NCI-H82 treated with DMSO at 0.1 percent for 48 hours (cell line): Measurements from ENCODE around the gene MYCN.
"Not testable (repeated sequence)": the region's sequence is repeated elsewhere in the genome, so short reads cannot be mapped to it uniquely, and the experiment has no call there.

Experiments
- DNase-seq: peaks from one replicate; lab custom pipeline; 2025; ENCODE audit not compliant: unreplicated experiment; lab: John Stamatoyannopoulos, UW

The MYCN gene

DNA sequence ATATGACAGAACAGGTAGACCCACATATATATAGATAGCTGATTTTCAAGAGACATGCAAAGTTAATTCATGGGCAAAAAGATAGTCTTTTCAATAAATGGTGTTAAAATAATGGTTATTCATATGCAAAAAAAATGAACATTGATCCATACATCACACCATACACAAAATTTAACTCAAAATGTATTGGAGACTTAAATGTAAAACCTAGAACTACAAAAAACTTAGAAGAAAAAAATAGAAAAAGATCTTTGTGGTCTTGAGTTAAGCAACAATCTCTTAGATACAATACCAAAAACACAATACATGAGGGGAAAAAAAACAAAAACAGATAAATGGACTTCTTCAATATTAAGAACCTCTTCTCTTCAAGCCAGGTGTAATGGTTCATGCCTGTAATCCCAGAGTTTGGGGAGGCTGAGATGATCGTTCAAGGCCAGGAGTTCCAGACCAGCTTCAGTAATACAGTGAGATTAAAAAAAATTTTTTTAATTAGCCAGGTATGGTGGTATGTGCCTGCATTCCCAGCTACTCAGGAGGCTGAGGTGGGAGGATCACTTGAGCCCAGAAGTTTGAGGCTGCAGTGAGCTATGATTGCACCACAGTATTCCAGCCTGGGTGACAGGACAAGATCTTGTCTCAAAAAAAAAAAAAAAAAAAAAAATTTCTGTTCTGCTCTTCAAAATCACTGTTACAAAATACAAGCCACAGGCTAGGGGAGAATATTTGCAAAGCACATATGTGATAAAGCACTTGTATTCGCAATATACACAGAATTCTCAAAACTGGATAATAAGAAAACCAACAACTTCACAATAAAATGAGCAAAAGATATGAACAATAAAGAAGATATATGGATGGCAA lies 32.7 kb upstream of the MYCN start:
- no peak for DNase-seq

DNA sequence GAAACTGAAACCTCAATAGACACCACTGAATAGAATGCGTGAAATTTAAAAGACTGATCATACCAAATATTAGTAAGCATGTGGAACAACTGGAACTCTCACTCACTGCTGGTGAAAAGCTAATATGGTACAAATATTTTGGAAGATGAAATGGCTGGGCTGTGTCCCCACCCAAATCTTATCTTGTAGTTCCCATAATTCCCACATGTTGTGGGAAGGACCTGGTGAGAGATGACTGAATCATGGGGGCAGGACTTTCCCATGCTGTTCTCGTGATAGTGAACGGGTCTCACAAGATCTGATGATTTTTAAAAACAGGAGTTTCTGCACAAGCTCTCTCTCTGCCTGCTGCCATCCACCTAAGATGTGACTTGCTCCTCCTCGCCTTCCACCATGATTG lies 32.0 kb upstream of the MYCN start:
- no peak for DNase-seq

DNA sequence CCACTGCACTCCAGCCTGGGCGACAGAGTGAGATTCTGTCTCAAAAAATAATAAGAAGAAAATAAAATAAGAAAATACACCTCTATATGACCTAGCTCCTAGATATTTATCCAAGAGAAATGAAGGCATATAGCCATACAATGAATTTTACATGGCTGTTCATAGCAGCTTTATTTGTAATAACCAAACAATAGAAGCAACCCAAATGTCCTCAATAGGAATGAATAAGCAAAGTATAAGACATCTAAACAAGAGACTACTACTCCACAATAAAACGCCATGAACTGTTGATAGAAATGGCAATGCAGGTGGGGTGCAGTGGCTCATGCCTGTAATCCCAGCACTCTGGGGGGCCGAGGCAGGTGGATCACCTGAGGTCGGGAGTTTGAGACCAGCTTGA lies 31.2 kb upstream of the MYCN start:
- DNase-seq = no peak

DNA sequence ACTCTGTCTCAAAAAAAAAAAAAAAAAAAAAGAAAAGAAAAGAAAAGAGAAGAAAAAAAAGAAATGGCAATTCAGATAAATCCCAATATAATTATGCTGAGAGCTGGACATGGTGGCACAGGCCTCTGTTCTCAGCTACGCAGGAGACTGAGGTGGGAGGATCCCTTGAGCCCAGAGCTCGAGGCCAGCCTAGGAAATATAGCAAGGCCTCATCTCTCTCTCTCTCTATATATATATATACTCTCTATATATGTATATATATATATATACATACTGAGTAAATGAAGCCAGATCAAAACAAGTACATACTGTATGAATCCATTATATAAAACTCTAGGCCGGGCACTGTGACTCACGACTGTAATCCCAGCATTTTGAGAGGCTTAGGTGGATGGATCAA lies 30.6 kb upstream of the MYCN start:
- DNase-seq = no peak

DNA sequence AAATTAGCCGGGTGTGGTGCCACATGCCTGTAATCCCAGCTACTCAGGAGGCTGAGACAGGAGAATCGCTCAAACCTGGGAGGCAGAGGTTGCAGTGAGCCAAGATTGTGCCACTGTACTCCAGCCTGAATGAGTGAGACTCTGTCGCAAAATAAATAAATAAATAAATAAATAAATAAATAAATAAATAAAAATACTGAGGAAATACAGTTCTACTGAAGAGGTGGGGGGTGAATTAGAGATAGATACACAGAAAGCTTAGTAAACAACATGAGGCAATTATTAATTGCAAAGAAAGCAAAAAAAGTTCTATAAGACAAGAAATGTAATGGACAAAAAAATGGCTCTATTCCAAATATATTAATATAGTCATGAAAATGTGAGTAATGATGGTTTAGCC lies 29.1 kb upstream of the MYCN start:
- not testable (repeated sequence) for DNase-seq

DNA sequence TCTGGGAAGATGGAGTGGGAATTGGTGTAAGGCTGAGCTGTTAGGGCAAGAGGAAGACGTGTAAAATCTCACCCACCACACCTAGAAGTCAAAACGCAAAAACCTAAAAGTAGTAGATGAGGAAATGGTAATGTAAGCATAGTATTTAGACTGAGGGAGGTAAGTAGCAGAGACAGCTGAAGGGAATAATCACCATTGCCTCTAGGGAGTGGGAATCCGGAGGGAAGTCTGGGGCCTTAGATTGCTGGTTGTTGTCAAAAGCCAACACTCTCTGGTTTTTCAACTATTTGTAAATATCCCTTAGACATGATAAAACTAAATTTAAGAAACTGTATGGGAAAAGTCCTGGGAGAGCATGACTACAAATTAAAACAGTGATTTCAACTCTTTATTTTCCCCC lies 28.7 kb upstream of the MYCN start:
- no peak for DNase-seq

DNA sequence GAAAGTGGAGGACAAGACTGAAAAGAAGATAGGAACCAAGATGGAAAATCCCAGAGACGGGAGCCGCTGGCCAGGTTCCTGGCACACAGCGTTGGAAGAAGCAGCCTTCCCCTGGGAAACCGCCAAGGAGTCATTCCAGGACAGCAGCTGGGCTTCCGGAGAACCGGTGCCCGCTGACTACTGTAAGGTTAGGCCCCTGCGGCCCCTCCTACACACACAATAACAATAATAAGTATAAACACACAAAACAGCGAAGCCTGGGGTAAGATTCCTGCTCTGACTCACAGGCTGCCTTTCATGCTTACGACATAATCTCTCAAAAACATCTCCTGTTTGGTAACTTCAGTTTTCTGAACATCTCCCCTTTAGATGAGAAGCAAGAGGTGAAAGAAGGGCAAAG lies 28.1 kb upstream of the MYCN start:
- DNase-seq = no peak

DNA sequence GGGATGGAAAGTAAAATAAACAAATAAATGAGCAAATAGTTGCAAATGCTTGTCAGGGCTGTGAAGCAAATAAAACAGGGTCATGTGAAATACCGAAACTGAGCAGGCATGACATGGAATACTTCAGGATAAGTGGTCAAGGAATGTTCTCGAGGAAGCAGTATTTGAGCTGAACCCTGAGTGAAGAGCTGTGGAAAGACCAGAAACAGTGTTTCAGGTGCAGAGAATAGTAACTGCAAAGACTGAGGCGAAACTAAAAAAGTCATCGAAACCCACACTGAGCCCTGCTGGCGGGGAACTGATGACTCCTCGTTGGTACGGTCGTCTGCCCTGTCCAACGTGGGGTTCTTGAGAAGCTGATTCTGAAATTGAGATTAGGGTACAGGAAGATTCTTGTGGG lies 27.2 kb upstream of the MYCN start:
- no peak for DNase-seq

DNA sequence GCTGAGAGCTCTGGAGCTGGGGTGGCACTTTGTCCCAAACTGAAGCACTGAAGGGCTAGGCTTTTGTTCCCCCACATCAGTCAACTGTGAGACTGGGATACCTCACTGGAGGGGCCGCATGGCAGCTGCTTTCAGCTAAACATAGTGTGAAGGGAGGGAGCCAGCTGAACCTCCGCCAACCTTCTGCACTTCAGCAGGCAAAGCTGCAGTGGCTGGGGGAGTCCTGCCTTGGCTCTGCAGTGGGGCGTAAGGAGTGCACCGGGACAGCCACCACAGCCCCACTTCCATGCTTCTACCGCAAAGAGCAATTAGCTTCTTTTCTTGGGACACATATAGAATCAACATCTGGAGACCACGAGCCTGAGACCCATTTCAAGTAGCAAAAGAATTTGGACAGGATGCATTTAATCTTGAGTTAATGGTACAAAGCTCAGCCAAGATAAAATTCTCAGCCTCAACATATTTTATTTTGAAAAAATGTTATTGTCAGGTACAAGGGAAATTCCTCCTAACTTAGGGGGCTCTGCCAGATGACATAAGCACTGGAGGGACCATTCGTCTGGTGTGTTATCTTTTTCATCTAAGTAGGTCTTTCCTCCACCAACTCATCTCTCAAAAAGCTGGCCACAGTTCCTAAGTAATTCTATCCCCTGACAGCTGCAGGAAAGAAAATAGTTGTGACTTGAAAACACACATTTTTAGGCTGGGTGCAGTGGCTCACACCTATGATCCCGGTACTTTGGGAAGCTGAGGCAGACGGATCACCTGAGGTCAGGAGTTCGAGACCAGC lies 25.6 kb upstream of the MYCN start:
- DNase-seq = no peak

DNA sequence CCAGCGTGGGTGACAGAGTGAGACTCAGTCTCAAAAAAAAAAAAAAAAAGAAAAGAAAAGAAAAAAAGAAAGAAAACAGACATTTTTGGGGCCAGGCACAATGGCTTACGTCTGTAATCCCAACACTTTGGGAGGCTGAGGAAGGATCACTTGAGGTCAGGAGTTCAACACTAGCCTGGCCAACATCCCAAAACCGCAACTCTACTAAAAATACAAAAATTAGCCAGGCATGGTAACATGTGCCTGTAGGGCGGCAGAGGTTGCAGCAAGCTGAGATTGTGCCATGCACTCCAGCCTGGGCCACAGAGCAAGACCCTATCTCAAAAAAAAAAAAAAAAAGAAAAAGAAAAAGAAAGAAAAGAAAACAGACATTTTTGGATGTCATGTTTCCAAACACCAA lies 24.8 kb upstream of the MYCN start:
- DNase-seq = not testable (repeated sequence)

DNA sequence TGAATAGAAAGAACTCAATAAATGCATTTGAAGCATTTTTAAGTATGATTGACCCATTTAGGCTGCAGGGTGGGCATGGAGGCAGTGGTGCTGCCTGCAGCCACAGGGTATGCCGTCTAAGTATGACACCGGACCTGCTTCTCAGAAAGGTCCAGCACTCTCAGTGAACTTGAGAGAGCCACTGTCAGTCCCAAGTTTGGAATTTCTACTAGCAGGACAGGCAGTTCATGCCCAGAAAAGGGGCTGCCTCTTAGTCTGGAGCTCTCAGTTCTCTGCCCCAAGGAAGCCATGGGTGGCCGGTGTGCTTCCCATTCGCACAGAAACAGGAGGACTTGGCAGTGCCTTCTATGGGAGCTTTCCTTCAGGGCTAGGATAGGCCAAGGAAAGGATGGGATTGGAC lies 24.0 kb upstream of the MYCN start:
- no peak for DNase-seq

DNA sequence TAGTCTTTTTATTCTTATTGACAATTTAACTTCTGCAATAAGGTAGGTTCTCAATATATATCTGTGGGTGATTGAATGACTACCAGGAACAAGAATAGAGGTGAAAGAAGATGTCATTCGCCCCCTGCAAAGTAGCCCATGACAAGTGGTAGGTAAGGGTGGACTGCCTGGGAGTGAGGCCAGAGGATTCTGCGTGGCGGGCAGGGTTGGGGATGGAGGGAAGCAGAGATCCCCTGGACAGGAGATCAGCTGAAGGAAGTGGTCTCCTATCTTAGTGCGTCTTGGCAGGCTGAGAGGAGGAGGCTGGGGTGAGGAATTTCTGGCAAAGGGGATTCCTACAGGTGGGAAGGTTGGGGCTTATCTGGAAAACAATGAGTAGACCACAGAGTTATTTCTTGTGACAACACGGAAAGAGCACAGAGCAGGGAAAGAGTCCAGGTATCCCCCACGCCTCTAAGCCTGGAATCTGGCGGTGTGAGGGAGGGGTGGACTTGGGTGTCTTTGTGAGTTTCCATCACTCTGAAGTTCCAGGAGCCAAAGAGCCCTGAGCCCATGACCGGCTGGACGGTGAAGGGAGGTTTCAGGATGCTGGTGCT lies 21.5 kb upstream of the MYCN start:
- DNase-seq = no peak

DNA sequence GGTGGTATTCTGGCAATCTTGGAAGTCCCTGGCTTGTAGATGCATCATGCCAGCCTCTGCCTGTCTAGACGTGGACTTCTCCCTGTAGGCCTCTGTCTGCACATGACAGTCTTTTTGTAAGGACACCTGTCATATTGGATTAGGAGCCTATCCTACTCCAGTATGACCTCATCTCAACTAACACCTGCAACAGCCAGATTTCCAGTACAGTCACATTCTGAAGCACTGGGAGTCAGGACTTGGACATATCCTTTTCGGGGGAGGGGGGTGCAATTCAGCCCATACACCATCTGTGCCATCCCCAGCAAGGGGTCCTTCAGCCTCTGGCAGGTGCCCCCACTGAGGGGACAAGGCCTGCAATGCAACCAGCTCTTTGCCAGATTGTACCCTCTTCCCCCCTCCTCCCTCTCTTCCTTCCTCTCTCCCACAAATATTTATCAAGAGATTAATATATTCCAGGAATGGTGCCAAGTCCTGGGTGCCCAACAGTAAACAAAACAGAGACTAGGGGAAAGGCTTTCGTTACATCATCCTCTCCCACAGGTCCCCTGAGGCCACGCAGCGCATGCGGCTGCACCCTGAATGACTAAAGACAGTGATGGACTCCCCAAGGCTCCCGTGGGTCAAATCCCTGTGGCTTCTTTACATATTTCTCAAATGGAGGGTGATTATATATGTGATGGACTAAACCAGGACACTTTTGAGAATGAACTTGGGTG lies 20.5 kb upstream of the MYCN start:
- DNase-seq = peak; percentile 77

DNA sequence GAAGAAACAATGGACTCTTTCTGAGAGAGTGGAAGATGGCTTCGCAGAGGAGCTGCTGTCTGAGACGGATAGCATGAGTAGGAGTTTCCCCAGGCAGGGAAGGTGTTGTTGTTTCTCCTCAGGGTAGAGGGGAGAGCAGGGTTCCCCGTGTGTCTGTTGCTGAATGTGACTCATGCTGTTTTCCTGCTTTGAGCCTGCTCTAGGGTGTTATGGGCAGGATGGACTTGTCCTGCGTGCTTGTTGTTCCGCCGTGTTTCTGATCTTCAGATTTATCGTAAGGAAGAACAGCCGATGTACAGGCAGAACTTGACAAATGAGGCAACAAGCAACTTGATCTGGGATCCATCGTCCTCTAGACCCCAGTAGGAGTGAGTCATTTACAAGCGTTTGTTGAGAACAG lies 19.7 kb upstream of the MYCN start:
- DNase-seq = no peak

DNA sequence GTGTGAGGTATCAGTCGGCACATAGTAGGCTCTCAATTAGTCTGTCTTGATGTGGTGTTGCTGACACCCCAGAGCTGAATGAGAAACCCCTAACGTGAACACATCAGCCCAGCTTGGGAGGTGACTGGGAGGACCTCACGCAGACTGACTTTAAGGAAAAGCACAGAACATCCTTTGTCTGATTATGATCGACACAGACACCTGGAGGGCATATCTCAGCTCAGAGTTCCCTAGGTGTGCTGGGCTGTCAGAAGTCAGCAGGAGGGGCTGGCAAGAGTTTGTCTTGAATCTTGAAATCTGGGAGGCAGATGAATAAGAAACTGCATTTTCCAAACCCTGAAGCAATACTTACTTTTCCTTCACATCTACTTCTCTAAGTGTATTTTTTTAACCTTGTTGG lies 16.8 kb upstream of the MYCN start:
- DNase-seq = no peak

DNA sequence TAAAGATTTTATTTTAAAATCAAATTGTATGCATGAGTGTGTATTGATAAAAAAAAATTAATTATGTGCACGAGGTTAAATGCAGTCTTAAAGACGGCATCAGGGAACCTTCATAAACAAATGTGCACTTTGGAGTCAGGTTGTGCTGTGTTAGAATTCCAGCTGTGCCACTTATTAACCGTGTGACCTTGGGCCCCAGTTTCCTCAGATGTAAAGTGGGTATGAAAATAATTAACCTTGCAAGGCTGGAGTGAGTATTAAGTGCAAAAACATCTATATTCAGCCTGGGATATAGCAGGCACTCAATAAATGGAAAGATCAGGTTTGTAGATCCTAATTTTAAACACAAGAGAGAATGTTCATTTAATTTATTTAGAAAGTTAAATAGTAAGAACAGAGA lies 14.5 kb upstream of the MYCN start:
- DNase-seq = no peak

DNA sequence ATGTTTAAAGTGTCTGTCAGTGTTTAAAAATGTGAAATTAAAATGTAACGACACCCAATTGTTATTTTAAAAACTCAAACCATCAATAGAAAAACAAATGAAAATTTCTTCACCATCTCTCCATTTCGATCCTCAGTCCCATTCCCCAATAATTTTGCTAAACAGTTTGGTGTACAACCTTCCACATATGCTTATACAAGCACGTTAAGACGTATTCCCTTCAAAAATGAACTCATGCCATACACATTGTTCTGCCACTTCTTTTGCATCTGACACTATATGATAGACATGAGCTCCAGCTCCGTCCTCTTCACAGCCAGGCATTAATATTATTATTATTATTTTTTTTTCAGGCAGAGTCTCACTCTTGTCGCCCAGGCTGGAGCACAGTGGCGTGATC lies 14.1 kb upstream of the MYCN start:
- DNase-seq = no peak

DNA sequence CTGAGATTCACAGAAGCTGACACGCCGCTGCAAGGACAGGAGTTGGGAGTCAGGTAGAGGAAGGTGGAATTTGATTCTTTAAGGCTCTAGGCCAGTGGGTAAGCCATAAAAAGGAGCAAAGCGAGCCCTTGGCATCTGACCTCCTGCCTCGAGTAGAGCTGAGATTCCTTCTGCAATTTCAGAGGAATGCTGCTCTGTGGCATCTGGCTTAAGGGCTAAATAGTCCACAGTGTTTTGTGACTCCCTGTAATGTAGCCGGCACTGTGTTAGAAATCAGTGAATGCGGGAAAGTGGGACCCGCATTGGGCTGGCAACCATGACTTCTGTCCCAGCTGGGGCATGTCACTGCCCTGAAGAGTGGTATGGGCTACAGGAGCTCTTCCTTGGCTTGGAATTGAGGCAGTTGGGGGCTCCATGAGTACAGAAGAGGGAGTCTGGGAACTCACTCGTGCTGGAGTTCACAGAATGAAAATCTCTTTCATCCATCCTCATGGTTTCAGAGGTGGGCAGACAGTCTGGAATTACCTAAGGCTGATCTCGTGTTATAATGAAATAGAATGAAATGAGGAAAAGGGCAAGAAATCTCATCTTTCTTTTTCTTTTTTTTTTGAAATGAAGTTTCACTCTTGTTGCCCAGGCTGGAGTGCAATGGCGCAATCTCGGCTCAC lies 12.7 kb upstream of the MYCN start:
- no peak for DNase-seq

DNA sequence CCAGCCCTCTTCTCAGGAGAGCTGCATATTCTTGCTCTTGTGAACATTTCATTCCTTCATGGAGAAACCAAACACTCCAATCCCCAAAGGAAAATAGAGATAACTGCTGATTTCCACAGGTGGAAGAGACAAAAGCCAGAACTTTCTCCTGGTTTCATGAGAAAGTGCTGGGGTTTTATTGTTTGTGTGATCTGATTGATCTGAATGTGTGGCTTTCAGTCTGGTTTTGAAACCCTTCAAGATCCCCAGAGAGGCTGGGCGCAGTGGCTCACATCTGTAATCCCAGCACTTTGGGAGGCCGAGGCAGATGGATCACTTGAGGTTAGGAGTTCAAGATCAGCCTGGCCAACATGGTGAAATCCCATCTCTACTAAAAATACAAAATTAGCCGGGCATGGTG lies 11.3 kb upstream of the MYCN start:
- DNase-seq = not testable (repeated sequence)

DNA sequence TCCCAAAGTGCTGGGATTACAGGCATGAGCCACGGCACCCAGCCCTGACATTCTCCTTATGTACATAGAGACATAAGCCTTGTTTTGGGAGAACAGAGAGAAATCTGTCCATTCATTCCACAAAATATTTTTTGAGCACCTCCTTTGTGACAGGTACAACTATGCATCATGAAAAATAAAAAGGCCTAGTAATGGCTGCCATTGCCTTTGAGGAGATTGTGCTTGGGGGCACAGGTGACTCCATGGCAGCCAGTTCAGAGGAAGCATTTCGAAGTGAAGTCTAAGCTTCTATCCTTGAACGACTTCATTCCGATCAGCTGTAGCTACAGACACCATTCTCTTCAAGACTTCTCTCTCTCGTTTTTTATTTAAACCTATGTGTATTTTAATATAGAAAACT lies 10.5 kb upstream of the MYCN start:
- no peak for DNase-seq
